Amygdala (tissue), 56 donors: Measurements from ENCODE around the gene STK35.
"Not testable (repeated sequence)": the region's sequence is repeated elsewhere in the genome, so short reads cannot be mapped to it uniquely, and the experiment has no call there.

ENCODE experiments used
- DNase-seq, 56 donors: peaks; one replicate each; lab custom pipeline; 2025; lab: John Stamatoyannopoulos, UW

Gene STK35

DNA sequence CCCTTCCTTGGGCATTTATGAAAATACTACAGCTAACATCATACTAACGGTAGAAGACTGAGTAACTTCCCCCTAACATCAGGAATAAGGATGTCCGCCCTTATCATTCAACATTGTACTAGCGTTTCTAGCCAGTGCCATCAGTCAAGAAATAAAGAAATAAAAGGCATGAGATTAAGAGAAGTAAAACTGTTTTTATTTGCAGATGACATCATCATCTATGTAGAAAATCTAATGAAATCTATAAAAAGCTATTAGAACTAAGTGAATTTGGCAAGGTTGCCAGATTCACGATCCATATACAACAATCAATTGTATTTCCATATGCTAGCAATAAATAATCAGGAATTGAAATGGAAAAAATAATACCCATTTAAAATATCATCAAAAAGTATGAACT lies 54.6 kb downstream of the STK35 start:
- no peak for DNase-seq

DNA sequence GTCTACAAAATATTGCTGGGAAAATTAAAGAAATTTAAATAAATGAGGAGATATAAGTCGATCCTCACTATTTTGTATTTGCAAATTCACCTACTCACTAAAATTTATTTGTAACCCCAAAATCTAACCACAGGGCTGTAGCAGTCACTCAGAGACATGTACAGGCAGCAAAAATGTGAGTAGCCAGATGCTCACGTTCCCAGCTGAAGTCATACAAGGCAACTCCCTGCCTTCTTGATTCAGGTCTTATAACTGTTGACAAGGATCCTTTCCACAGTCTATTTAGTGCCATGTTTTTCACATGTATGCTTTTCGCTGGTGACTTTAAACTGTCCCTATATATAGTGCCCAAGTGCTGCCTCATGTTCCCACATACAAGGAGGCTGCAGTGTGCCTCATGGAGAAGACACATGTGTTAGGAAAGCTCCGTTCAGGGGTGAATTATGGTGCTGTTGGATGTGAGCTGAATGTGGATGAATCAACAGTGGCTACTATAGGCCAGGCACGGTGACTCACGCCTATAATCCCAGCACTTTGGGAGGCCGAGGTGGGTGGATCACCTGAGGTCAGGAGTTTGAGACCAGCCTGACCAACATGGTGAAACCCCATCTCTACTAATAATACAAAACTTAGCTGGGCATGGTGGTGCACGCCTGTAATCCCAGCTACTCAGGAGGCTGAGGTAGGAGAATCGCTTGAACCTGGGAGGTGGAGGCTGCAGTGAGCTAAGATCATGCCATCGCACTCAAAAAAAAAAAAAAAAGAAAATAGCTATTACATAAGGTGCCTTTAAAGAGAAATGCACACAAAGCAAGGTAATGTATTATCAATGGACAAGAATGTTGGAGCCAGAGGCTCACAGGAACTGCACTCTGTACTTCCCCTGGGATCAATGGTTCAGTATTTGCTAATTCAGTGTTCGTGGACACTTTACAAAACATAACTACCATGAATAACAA lies 55.3 kb downstream of the STK35 start:
- DNase-seq: no peak

DNA sequence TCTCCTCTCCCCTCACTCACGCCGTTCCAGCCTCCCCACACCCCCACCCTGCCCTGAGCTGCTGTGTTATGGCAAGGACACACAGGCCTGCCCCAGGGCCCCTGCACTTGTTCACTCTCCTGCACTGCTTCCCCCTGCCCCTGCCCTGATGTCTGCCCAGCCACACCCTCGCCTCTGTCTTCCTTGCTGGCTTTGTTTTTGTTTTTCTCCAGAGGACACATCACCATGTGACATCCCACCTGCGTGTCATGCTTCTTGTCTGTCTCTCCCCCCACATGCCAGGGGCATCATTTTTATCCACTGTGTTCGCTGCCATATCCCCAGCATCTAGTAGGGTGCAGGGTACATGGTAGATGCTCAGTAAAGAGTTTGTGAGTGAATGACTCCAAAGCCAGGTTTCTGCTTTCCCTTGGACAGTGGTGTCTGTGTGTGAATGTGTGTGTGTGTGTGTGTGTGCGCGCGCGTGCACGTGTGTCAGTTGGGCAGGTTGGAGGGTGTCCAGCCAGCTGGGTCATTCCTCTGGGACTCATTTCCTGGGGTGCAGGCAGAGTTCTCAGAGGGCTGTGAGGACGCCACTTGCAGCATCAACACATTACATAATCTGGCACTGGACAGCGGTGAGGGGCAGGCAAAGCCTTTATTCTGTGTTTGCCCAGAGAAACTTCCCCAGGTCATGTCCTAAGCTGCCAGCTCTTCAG lies 60.6 kb downstream of the STK35 start:
- peak in 4 of 56 donors; percentile 7 to 14 (median 12) for DNase-seq

- DNase-seq: peak in 1 of 56 donors; percentile 22
These were observed 61.2 kb downstream of the STK35 start for GRCh38 chr20:2162823-2163166.

DNA sequence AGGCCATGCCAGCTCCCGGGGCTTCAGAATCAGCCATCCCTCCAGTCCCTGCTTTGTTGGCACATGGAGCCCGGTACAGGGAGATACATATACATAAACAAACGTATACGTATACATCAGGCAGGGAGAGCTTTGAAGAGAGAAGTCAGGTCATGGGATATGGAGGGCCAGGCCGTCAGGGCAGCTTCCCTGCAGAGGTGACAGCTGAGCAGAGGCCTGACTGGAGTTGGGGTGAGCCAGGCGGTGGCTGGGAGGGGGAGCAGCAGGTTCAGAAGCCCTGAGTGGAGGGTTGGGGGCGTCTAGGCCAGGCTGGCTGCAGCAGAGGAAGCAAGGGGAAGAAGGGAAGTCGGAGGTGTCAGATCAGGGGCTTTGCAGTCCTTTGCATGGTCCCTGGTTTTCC lies 61.7 kb downstream of the STK35 start:
- no peak for DNase-seq

DNA sequence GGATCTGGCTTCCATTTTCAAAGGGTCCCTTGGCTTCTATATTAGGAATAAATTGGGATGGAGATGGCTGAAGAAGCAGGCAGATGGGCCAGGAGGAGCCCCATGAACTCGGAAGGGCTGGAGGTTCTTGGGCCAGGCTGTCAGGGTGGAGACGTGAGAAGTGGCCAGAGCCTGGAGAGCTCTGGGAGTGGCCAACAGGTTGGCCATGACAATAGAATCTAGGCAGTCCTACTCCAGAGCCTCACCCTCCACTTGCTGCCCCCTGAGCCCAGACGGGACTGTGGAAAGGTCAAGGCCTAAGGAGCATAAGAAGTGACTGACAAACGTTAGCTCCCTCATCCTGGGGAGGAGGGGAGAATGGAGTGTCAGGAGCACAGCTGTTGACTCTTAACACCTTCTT lies 62.1 kb downstream of the STK35 start:
- no peak for DNase-seq

GRCh38 chr20:2164421-2164820 lies 62.8 kb downstream of the STK35 start:
- no peak for DNase-seq

DNA sequence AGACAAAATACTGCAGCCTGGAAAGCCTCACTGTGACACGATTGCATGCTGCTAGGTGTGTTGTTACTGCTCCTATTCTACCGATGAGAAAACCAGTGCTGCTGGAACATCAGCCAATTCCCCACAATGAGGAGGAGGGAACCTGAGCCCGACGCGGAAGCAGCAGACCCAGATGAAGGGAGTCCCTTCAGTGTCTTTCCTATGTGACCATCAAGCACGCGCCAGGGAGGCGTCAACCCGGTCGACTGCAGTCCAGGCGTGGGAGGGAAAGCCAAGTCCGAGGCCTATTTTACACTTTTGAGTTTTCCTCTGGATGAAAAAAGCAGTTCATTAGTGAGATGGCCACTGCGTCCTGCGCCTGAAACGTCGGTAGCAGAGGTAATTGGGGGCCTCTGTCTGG lies 63.3 kb downstream of the STK35 start:
- DNase-seq: no peak

DNA sequence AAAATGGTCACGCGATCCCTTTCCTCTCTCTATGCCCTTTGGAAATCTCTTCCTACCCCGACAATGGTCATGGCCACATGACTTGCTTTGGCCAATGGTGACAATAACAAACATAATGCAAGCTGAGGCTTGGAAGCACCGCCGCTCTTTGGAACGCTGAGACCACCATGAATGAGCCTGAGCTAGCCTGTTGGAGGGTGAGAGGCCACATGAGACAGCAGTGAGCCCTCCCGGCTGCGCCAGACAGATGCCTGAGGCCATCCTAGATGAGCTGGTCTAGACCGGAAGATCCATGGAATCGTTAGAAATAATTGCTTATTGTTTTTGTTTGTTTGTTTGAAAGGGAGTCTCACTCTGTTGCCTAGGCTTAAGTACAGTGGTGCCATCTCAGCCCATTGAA lies 64.2 kb downstream of the STK35 start:
- DNase-seq: no peak

- no peak for DNase-seq
These were observed 65.5 kb downstream of the STK35 start for GRCh38 chr20:2167112-2167511.

GRCh38 chr20:2168946-2169345 lies 67.3 kb downstream of the STK35 start:
- DNase-seq: no peak

- DNase-seq: no peak
These were observed 67.9 kb downstream of the STK35 start for GRCh38 chr20:2169456-2170088.

GRCh38 chr20:2170404-2170803 lies 68.8 kb downstream of the STK35 start:
- DNase-seq: no peak

GRCh38 chr20:2171266-2171790 lies 69.7 kb downstream of the STK35 start:
- DNase-seq: no peak

DNA sequence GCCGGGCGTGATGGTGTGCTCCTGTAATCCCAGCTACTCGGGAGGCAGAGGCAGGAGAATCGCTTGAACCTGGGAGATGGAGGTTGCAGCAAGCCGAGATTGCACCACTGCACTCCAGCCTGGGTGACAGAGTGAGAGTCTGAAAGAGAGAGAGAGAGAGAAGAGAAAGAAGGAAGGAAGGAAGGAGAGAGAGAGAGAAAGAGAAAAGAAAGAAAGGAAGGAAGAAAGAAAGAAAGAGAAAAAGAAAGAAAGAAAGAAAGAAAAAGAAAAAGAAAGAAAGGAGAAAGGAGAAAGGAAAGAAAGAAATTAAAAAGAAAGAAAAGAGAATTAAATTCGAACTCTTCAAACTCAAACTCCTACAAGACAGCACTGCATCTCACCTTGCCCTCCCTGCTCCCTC lies 70.2 kb downstream of the STK35 start:
- not testable (repeated sequence) for DNase-seq

- DNase-seq: peak in 52 of 56 donors; percentile 5 to 87 (median 48)
These were observed 70.9 kb downstream of the STK35 start for GRCh38 chr20:2172305-2173175.

- no peak for DNase-seq
These were observed 71.6 kb downstream of the STK35 start for GRCh38 chr20:2173186-2173585.

DNA sequence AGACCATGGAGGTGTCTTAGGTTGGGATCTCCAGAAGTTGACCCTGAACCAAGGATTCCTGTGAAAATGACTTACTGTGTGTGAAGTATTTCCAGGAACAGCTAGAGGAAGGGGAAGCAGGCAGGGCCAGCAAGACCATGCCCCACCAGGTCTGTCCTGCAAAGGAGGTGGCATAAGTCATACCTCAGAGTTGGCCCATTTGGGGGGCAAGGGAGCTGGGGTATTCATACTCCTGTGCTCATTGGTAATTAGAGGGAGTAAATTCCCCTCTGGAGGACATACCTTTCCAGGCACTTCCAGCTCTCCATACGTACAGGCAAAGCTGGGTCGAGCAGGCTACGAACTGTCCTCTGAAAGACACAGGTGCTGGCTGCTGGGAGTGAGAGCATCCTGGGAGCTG lies 72.4 kb downstream of the STK35 start:
- DNase-seq: no peak

DNA sequence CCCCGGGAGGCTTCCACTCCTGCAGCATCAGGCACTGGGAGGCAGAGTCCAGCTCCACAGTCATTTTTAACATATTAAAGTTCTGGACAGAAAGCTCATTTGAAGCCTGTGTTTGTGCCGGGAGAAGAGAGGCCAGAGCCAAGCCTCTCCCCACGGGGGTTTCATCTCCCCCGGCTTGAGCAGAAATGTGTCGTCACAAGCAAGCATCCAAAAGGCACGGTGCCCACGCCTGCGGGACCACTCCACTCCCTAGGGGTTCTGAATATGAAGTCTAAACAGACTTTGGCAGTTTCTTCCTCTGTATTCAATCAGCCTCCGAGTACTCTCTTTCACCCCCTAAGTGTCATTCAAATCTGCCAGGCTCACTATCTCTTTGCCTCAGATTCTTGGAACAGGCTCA lies 75.3 kb downstream of the STK35 start:
- DNase-seq: no peak
